ENCODE data around the gene TMEM238. TPM values are rescaled to one million over a fixed set of nuclear protein-coding genes. Genes with fewer than 3 reads are reported as not detected.

Gene TMEM238
- total RNA-seq, 1 experiment from 2014 or later: 3.5 TPM

DNA sequence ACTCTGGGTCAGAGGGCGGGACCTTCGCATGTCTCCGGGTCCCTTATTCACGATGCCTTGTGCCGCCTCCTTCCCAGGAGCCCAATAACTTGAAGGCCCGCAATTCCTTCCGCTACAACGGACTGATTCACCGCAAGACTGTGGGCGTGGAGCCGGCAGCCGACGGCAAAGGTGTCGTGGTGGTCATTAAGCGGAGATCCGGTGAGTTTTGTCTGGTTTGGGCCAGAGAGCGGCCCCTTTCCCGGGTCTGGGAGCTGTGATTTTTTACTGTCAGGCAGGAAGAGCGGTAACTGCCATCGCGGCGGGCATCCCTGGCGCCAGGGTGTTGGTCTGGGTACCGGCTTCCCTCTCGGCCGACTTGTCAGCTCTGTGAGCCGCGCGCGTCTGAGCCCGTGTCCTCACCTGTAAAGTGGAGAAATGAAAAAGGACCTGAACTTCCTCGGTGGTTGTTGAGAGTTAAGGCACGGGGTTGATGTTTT, 2.4 kb upstream of the TMEM238 start:
- Histone ChIP-seq H3K27me3 (no peaks in the 10 kb centered on the region), H3K36me3 (peaks cover 57% of the 10 kb centered on the region), H3K4me3 (peak overlapping the region; percentile 94), H3K9me3 (no peaks in the 10 kb centered on the region)
- DNase-seq: no peak

DNA sequence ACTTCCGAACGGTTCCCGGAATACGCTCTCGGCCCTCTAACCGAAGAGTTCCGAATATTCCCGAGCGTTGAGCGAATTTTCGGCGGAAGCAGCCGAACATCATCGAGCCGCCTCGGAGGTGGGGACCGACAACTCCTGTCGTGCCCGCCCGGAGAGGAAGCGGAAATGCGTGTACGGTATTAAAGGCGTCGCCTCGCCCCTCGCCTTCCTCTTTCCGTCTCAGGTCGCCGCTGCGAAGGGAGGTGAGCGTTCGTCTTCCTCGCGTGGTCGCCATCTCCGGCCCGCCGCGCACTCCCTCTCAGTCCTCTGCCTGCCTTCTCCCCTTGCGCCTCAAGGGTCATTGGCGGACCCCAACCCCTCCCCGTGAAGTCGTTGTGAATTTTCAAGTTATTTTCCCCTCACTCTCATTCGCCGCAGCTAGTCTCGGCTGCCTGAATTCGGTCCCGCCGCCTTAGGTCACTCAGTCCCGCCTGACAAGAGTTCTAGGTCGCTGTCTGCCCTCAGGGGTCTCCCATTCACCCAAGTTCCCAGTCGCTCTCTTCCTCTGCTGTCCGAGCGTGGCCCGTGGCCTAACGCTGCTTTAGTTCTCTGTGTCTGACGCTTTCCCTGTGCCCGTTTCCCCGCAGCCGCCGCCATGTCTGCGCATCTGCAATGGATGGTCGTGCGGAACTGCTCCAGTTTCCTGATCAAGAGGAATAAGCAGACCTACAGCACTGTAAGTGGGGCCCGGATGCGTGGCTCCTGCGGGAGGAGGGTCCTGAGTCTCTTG, 1.8 kb upstream of the TMEM238 start, which contains the start of gene RPL28:
Gene RPL28, plus strand, starts transcription at position 209 of the 769 bp plus-strand sequence. Its CDS starts 426 bp downstream, at position 635.
- Histone ChIP-seq H3K4me3 (peak within 1 kb of the TSS; percentile 94), H3K9me3 (no peaks in the 10 kb centered on the region), H3K36me3 (peaks cover 51% of the 10 kb centered on the region), H3K27me3 (no peaks in the 10 kb centered on the region)
- peak; percentile 97 for DNase-seq

DNA sequence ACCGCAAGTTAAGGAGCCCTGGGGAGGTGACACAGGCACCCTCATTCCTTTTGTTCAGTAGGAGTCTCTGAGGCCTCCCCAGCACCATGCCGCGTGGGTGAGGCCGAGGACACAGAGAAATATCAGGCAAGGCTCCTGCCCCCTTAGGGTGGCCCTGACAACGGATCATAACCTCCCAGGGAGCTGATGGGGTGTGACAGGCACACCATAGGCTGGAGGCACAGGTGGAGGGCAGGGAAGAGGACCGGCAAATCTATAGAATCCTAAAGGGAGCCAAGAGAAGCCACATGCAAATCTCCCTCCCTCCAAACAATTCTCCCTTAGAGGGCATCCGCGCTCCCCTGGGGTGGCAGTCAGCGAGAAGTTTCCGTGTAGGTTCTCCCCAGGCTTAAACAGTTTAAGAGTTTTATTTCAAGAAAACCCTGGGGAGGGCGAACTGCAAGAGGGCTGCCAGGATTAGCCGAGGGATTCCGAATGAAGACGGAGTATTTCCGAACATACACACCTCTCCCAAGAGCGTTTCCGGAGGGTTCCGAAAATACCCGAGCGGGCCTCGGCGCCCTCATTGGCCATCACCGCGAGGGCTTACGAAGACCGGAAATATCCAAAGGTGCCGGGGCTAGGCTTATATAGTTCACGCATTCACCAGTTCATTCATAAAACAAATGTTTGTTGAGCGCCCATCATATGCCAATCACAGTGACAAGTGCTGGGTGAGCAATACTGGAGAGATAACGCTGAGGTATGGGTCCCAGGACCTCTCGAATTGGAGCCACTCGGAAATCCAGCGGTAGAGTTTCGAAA, 1.0 kb upstream of the TMEM238 start:
- H3K36me3 ChIP-seq: peaks cover 43% of the 10 kb centered on the region
- H3K9me3 ChIP-seq: no peaks in the 10 kb centered on the region
- peak; percentile 96 for DNase-seq
- H3K4me3 ChIP-seq: peak overlapping the region; percentile 94
- no peaks in the 10 kb centered on the region for H3K27me3 ChIP-seq

DNA sequence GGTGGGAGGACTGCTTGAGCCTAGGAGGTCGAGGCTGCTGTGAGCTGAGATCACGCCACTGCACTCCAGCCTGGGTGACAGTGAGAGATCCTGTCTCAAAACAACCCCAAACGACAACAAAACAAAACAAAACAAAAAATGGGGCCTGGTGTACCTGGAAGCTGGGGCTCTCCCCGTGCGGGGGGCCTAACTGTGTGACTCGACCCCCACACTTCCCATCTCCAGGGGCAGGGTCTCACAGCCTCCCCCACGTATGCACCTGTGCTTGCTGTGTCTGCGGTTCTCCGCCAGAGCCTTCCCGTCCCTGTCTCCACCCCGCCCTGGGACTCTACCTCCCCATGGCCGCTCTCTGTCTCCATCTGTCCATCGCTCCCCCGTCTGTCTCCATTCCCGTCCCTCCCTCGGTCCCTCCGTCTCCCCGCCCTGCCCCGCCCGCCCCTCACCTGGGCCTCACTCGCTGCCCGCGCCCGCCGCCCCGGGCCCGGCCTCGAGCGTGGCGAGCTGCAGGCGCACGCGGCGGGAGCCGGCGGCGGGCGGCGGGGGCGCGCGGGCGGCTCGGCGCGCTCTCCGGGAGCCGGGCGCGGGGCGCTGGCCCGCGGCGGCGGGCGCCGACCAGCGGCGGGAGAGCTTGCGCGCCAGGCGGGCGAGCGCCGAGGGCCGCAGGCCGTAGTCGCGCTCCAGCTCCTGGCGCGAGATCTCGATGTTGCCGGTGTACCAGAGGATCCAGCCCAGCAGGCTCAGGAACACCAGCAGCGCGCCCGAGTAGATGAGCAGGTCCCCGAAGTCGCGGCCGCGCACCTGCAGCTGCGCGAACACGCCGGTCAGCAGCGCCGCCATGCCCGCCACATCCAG, 587 bp downstream of the TMEM238 start:
- H3K4me3 ChIP-seq: peak overlapping the region; percentile 94
- H3K36me3 ChIP-seq: peaks cover 26% of the 10 kb centered on the region
- H3K9me3 ChIP-seq: no peaks in the 10 kb centered on the region
- H3K27me3 ChIP-seq: no peaks in the 10 kb centered on the region
- DNase-seq: peak; percentile 72

DNA sequence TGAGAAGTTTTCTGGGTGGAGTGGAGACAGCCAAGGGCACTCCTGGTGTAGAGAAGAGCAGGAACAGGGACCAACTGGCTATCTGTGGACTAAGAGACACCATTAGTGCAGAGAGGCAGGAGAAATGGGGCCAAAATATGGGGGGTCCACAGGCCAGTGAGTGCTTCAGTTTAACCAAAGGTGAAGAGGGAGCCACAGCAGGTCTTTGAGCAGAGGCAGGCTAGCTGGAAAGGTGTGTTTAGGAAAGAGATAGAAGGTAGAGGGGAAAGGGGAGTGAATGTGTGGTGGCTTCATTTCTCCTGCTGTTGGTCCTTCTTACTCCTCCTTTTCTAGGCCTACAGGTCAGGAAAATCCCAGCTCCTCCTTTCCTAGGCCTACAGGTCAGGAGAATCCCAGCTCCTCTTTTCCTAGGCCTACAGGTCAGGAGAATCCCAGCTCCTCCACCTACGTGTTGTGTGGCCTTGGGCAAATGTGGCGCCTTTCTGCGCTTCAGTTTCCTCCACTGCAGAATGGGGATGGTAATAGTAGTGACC, 1.5 kb downstream of the TMEM238 start:
- Histone ChIP-seq H3K4me3 (no peak overlapping the region), H3K27me3 (no peaks in the 10 kb centered on the region), H3K36me3 (peaks cover 17% of the 10 kb centered on the region), H3K9me3 (no peaks in the 10 kb centered on the region)
- DNase-seq: no peak

DNA sequence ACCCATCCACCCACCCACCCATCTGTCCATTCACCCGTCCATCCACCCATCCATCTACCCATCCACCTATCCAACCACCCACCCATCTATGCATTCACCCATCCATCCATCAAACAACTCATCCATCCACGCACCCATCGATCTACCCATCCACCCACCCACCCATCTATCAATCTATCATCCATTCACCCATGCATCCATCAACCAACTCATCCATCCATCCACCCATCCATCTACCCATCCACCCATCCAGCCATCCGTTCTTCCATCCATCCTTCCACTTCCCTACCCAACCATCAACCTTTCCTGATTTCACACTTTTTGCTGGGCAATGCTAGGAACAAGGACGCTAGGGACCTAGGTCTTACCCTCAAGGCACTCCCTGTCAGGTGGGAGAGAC, 2.1 kb downstream of the TMEM238 start:
- H3K4me3 ChIP-seq: no peak overlapping the region
- H3K27me3 ChIP-seq: no peaks in the 10 kb centered on the region
- no peaks in the 10 kb centered on the region for H3K9me3 ChIP-seq
- H3K36me3 ChIP-seq: peaks cover 12% of the 10 kb centered on the region
- no peak for DNase-seq

DNA sequence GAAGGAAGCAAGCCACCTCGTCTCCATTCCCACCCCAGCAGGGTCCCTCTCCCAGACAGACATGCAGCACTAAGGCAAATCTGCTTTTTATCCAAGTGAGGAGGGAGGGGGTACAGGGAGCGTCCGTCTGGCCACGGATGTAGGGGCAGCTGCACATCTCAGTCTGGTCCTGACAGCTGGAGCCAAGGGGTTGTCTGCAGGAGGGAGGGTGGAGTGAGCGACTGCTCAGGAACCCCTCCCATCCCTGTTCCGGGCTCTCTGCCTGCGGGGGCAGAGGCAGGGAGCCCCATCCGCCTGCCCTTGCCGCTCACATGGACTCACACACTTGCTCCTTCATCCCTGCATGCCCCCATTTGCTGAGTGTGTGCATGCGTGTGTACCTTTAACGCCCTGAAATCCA, 4.9 kb downstream of the TMEM238 start:
- Histone ChIP-seq H3K27me3 (no peaks in the 10 kb centered on the region), H3K9me3 (no peaks in the 10 kb centered on the region), H3K36me3 (no peaks in the 10 kb centered on the region; the same call in 1 of the 2 replicates), H3K4me3 (no peak overlapping the region)
- no peak for DNase-seq

DNA sequence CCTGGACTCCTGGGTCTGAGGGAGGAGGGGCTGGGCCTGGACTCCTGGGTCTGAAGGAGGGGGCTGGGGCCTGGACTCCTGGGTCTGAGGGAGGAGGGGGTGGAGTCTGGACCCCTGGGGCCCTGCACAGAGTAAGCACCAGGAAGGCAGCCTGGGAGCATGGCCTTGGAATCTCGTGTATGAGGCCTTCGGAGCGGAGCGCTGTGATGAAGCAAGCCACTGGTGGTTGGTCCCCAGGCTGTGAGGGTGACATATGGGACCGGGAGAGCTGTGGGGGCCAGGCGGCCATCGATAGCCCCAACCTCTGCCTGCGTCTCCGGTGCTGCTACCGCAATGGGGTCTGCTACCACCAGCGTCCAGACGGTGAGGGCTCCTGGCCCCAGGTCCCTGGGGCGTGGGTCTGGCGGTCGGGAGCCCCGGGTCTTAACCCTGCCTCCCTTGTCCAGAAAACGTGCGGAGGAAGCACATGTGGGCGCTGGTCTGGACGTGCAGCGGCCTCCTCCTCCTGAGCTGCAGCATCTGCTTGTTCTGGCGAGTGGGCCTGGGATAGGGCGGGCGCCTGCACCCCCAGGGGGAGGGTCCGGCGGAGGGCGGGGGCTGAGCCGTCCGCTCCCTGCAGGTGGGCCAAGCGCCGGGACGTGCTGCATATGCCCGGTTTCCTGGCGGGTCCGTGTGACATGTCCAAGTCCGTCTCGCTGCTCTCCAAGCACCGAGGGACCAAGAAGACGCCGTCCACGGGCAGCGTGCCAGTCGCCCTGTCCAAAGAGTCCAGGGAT, 6.5 kb downstream of the TMEM238 start:
- H3K9me3 ChIP-seq: no peaks in the 10 kb centered on the region
- DNase-seq: no peak
- H3K4me3 ChIP-seq: no peak overlapping the region
- H3K27me3 ChIP-seq: no peaks in the 10 kb centered on the region
- no peaks in the 10 kb centered on the region; the same call in 1 of the 2 replicates for H3K36me3 ChIP-seq

DNA sequence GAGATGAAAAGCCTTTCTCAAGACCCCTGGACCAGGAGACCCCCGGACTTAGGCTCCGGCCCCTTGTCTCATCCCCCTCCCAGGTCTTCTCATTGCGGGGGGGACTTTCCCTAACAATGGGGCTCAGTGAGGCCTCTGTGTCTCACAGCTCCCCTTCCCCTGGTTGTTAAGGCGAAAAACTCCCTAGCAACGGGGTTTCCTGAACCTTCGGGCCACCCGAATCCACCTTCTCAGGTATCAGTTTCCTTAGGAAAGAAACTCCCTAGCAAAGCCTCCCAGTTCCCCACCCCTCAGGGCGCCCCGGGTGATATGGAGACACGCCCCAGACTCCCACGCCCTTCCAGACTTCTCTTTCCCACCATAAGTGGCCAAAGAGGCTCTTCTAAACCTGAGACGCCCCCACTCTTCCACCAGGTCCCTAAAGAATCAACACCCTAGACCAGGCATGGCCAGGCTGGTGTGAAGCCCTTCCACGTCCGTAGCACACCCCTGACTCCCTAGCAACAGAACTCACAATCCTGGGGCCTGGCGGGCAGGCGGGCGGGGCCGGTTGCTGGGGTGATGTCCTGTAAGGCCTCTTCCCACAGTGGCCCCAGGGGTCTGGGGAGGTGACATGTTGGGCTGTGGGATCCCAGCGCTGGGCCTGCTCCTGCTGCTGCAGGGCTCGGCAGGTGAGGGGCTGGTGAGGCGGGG, 7.7 kb downstream of the TMEM238 start, which contains the start of gene TMEM190:
Gene TMEM190, plus strand, starts transcription at position 586 of the 693 bp plus-strand sequence. Its CDS starts 28 bp downstream, at position 614.
- Histone ChIP-seq H3K4me3 (no peak within 1 kb of the TSS), H3K9me3 (no peaks in the 10 kb centered on the region), H3K27me3 (no peaks in the 10 kb centered on the region; the same call in 1 of the 2 replicates), H3K36me3 (no peaks in the 10 kb centered on the region)
- DNase-seq: no peak

DNA sequence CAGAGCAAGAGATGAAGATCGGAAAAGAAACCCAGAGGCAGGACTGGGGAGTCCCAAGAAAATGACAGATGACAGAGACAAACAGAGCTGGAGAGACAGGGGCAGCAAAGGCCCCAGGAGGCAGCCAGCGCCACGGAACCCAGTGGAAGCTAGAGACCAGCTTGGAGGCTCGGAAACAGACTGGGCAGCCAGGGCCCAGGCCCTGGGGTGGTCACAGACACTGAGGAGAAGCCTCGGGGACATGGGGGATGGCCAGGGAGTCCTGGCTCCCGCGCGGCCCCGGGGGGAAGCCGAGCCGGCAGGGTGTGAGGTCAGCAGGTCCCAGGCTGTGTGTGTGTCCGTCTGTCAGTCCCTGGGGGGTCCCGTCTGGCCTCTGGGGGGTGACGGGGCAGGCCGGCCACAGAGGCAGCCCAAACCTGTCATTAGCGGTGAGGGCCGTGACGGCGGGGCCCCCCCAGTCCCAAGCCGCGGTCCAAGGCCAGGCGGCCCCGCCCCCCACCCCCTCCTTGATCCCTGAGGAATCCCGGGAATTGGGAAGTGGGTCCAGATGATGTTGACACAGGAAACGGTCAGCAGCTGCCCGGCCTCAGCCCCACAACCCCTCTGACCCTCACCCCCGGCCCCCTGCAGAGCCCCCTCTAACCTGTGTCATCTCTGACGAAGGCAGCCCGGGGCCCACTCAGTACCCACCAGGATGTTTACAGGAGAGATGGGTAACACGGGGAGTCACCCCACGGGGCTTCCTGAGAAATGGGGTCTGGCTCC, 9.9 kb downstream of the TMEM238 start:
- H3K4me3 ChIP-seq: no peak overlapping the region
- H3K9me3 ChIP-seq: no peaks in the 10 kb centered on the region
- H3K27me3 ChIP-seq: peaks cover 11% of the 10 kb centered on the region
- DNase-seq: no peak
- H3K36me3 ChIP-seq: no peaks in the 10 kb centered on the region

DNA sequence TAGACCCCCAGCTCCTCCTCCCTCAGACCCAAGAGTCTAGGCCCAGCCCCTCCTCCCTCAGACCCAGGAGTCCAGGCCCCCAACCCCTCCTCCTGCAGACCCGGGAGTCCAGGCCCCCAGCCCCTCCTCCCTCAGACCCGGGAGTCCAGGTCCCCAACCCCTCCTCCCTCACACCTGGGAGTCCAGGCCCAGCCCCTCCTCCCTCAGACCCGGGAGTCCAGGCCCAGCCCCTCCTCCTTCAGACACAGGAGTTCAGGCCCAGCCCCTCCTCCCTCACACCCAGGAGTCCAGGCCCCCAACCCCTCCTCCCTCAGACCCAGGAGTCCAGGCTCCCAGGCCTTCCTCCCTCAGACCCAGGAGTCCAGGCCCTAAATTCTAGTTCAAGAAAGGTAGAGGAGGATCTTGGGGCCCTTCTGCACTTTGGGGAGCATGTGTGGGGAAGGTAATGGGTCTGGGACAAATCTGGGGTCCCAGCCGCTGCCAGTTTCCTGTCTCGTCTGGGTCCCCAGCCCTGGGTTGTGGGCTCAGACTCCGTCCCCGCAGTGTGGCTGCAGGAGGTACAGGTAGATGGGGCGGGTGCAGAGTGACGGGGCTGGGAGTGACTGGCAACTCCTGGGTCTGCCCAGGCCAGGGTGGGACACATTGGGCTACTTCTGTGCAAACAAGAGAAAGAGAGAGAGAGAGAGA, 10.6 kb downstream of the TMEM238 start:
- peaks cover 11% of the 10 kb centered on the region for H3K27me3 ChIP-seq
- DNase-seq: no peak
- no peak overlapping the region for H3K4me3 ChIP-seq
- H3K9me3 ChIP-seq: no peaks in the 10 kb centered on the region
- H3K36me3 ChIP-seq: no peaks in the 10 kb centered on the region

DNA sequence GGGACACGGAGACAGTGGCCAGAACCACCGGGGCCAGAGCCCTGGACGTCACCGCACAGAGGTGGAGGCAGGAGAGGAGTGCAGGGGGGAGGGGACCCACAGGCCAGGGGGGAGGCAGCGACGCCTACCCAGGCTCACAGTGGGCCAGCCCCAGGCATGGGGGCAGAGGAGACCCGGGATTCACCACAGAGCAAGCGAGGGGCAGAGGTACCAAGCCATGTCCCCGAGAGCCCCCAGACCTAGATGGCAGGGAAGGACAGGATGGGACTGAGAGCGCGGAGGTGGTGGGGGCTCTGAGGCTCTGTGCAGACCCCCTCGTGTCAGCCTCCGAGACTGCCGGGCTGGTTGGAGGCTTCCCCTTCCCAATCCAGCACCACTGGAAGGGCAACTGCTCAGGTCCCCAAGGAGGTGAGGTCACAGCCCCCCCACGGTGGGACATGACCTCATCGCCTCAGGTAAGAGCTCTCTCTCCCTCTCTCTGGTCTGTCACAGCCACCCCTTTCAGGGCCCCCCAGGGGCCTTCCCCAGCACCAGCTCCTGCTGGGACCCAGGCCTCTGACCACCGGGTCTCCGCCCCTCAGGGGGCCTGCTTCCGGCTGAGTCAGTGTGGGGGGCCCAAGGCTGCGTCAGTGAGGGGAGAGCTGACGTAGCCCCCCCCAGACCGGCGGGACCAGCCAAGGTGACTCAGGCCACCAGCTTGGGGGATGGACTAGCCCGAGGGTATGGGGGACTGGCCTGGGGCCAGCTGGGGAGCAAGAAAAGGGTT, 11.6 kb downstream of the TMEM238 start:
- Histone ChIP-seq H3K36me3 (no peaks in the 10 kb centered on the region), H3K27me3 (peaks cover 11% of the 10 kb centered on the region), H3K4me3 (no peak overlapping the region), H3K9me3 (no peaks in the 10 kb centered on the region)
- DNase-seq: no peak

DNA sequence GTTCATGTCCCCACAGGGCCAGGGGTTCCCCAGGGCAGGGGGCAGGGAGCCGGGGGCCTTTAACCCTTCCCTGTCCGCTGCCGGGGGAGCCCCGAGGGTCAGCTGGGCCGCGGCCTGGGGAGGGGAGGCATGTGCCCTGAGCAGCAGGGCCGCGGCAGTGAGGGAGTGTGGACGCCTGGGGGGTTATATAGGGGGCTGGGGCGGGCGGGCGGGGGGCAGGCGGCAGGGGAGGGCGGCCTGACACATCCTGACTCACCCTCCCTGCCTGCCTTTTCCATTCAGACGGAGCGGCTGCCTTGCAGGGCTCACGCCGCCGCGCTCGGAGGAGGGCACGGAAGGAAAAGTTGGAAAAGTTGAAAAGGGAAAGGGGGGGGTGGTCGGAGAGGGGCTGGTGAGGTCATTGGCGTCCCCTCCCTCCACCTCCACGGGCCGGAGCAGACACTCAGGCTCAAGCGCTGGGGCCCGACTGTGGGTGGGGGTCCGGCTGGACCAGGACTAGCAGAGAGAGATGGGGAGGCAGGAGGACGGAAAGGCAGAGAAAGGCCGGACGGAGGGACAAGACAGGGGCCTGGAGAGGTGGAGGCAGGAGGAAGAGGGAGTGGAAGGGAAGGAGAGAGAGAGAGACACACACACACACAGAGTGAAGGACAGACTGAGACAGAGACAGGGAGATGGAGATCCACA, 13.6 kb downstream of the TMEM238 start, which contains the start of gene IL11:
Gene IL11, minus strand, starts transcription at position 159 of the 684 bp plus-strand sequence. Its CDS starts 153 bp downstream, at position 6.
- Histone ChIP-seq H3K9me3 (no peaks in the 10 kb centered on the region), H3K27me3 (peaks cover 11% of the 10 kb centered on the region), H3K36me3 (no peaks in the 10 kb centered on the region), H3K4me3 (peak within 1 kb of the TSS; percentile 29)
- peak; percentile 39 for DNase-seq
